ENCODE measurements around the gene B4GALT6.
A peak's percentile ranks its signal among the peaks of the same experiment; 100 is the strongest.

Gene B4GALT6

GRCh38 chr18:31658670-31659575 lies 25.5 kb downstream of the B4GALT6 start:
- DNase-seq, result no peak

- DNase-seq, result peak; percentile 60
Observed at GRCh38 chr18:31657823-31658669, 26.3 kb downstream of the B4GALT6 start.

GRCh38 chr18:31656754-31657153 lies 27.6 kb downstream of the B4GALT6 start:
- DNase-seq, result no peak

GRCh38 chr18:31655354-31655753 lies 29.0 kb downstream of the B4GALT6 start:
- DNase-seq, result no peak

GRCh38 chr18:31652877-31653276 lies 31.5 kb downstream of the B4GALT6 start:
- no peak for DNase-seq

GRCh38 chr18:31652357-31652756 lies 32.0 kb downstream of the B4GALT6 start:
- no peak for DNase-seq

- no peak for DNase-seq
Observed at GRCh38 chr18:31651369-31651768, 33.0 kb downstream of the B4GALT6 start.

- DNase-seq, result no peak
Observed at GRCh38 chr18:31649978-31650719, 34.2 kb downstream of the B4GALT6 start.

- DNase-seq, result no peak
Observed at GRCh38 chr18:31649449-31649848, 34.9 kb downstream of the B4GALT6 start.

GRCh38 chr18:31648966-31649429 lies 35.4 kb downstream of the B4GALT6 start:
- DNase-seq, result no peak

GRCh38 chr18:31648458-31648857 lies 35.9 kb downstream of the B4GALT6 start:
- no peak for DNase-seq

GRCh38 chr18:31647127-31647753 lies 37.1 kb downstream of the B4GALT6 start:
- no peak for DNase-seq

GRCh38 chr18:31646332-31647126 lies 37.9 kb downstream of the B4GALT6 start:
- DNase-seq, result no peak

- no peak for DNase-seq
Observed at GRCh38 chr18:31645411-31645810, 39.0 kb downstream of the B4GALT6 start.

- DNase-seq, result no peak
Observed at GRCh38 chr18:31643003-31643402, 41.4 kb downstream of the B4GALT6 start.

- DNase-seq, result no peak
Observed at GRCh38 chr18:31637445-31637844, 46.9 kb downstream of the B4GALT6 start.

- no peak for DNase-seq
Observed at GRCh38 chr18:31636387-31636786, 48.0 kb downstream of the B4GALT6 start.

GRCh38 chr18:31634331-31634713 lies 50.1 kb downstream of the B4GALT6 start:
- no peak for DNase-seq

- no peak for DNase-seq
Observed at GRCh38 chr18:31633392-31634330, 50.7 kb downstream of the B4GALT6 start.

- no peak for DNase-seq
Observed at GRCh38 chr18:31632356-31632755, 52.0 kb downstream of the B4GALT6 start.
